WTC11 (cell line): Measurements from ENCODE around the gene SOWAHB. TPM values are rescaled to one million over a fixed set of nuclear protein-coding genes. Genes with fewer than 3 reads are reported as not detected.

Source experiments
- ATAC-seq: fragments of 200-7000 bp; cut with Tn5 transposase; 2 replicates; pipeline ENCODE4 v1.10.0; 2021; ENCODE audit warnings: mild to moderate bottlenecking, moderate library complexity
- CTCF ChIA-PET: fragments of 300-600 bp; sonication (Branson Sonifier 250); formaldehyde crosslinking; loops from one replicate; lab custom pipeline; 2021; ENCODE audit warnings: antibody characterized with exemption; lab: Charles Lee
- POLR2A ChIA-PET: fragments of 350-600 bp; sonication (Branson Sonifier 250); formaldehyde crosslinking; loops from one replicate; lab custom pipeline; 2021; ENCODE audit warnings: antibody characterized with exemption; lab: Charles Lee
- DNase-seq: peaks from one replicate; pipeline ENCODE4 v3.0.0; 2021; ENCODE audit warnings: low spot score
- H3K27ac Mint-ChIP-seq: 2 replicates; pipeline ENCODE4 v1.8.0; 2021; ENCODE audit warnings: mixed read lengths
- H3K27me3 Mint-ChIP-seq: 2 replicates; pipeline ENCODE4 v1.8.0; 2021; ENCODE audit warnings: low read depth, mild to moderate bottlenecking, moderate library complexity, mixed read lengths
- H3K36me3 Mint-ChIP-seq: 2 replicates; pipeline ENCODE4 v1.8.0; 2021; ENCODE audit warnings: mixed read lengths
- H3K4me1 Mint-ChIP-seq: 2 replicates; pipeline ENCODE4 v1.8.0; 2022; ENCODE audit warnings: mixed read lengths
- H3K4me3 Mint-ChIP-seq: 2 replicates; pipeline ENCODE4 v1.8.0; 2021; ENCODE audit warnings: mild to moderate bottlenecking, moderate library complexity, mixed read lengths
- H3K9me3 Mint-ChIP-seq: 2 replicates; pipeline ENCODE4 v1.8.0; 2021; ENCODE audit warnings: mixed read lengths
- ATF6 ChIP-seq: sonication (generic); formaldehyde crosslinking; IDR thresholded peaks from 2 replicates; pipeline ENCODE4 v1.8.1; 2023; ENCODE audit warnings: mild to moderate bottlenecking, missing genetic modification reagents
- MXD4 ChIP-seq: fragments of 250-450 bp; sonication (Bioruptor Pico); IDR thresholded peaks from 2 replicates; pipeline ENCODE4 v1.8.0; 2021; ENCODE audit warnings: mild to moderate bottlenecking, moderate library complexity, borderline replicate concordance
- TEAD1 ChIP-seq: sonication (generic); formaldehyde crosslinking; IDR thresholded peaks from 2 replicates; pipeline ENCODE4 v1.8.0; 2022; ENCODE audit warnings: mild to moderate bottlenecking, missing genetic modification reagents
- total RNA-seq: library from RNA; stranded (reverse); gene quantifications from 3 replicates; pipeline ENCODE4 v1.2.3, GENCODE V29; 2021

SOWAHB gene
- total RNA-seq, 1 experiment from 2014 or later, result 1.5 TPM

GRCh38 chr4:76850010-76850441, 47.9 kb downstream of the SOWAHB start:
- Mint-ChIP-seq H3K27ac (no peak overlapping the region; the same call in 1 of the 2 replicates), H3K4me3 (no peak overlapping the region), H3K36me3 (no peaks in the 10 kb centered on the region), H3K4me1 (no peaks in the 10 kb centered on the region), H3K27me3 (peaks cover 3% of the 10 kb centered on the region; the same call in 1 of the 2 replicates), H3K9me3 (peaks cover 9% of the 10 kb centered on the region)
- POLR2A ChIA-PET, result no interaction called here
- DNase-seq (no peak), ATAC-seq (no peak)
- TF ChIP-seq ATF6 (CRISPR knock-in tag), result no peak
- TF ChIP-seq TEAD1, result no peak
- no peak for TF ChIP-seq MXD4 (CRISPR knock-in tag)
- CTCF ChIA-PET, result no interaction called here

Other genes with a start within 250 kb of the SOWAHB start
- gene SEPTIN11, start 51.6 kb upstream of the SOWAHB start, total RNA-seq, result 99.8 to 125 TPM (median 103 TPM) in 3 replicates
- gene CCNI, start 177.8 kb upstream of the SOWAHB start, total RNA-seq, result 213 to 253 TPM (median 248 TPM) in 3 replicates